Transverse colon (tissue), 4 donors: ENCODE data around the gene PSMD5.

Source experiments
- EP300 ChIP-seq: sonication (generic); formaldehyde crosslinking; IDR thresholded peaks from one replicate; pipeline ENCODE4 v1.6.1; 2017; ENCODE audit warnings: antibody characterized with exemption, low read depth
- POLR2A ChIP-seq: fragments of 450-650 bp; IDR thresholded peaks from one replicate; pipeline ENCODE4 v1.6.1; 2016; ENCODE audit warnings: antibody characterized with exemption, mild to moderate bottlenecking, moderate library complexity
- POLR2AphosphoS5 ChIP-seq, 3 donors: sonication (generic); formaldehyde crosslinking; IDR thresholded peaks; one replicate each; pipeline ENCODE4 v1.6.1; 2016; ENCODE audit warnings: antibody characterized with exemption in 3 of 3
- TF ChIP-seq, protein P1 (sequence below), 5 experiments: fragments of 200-600 bp in 3 of 5; fragments of 450-650 bp in 2 of 5; sonication (generic) in 3 of 5; IDR thresholded peaks; 1 replicate in 2 of 5; 2 replicates in 3 of 5; pipeline ENCODE4 v1.5.1; 2016 to 2017; ENCODE audit warnings: antibody characterized with exemption in 5 of 5, inconsistent platforms in 3 of 5, mild to moderate bottlenecking in 2 of 5, moderate library complexity in 1 of 5

DNA sequence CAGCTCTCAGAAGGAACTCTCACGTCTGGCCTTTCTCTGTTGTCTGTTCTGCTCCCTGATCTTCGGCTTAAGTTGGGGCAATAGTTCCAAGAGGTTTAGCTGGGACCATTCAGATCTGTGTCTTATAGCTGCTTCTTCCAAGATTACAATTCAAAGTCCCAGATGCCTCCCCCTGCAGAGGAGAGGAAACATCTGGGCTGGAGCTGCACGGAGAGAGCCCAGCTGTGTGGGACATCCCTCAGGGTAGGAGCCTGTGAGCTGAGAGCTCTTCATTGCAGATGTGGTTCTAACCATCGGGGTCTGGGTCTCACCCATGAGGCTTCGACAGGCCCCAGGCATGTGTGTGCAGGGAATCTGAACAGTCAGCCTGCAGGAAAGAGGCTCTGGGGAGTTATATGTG, 43.2 kb upstream of the PSMD5 start:
- TF ChIP-seq, protein P1, sequence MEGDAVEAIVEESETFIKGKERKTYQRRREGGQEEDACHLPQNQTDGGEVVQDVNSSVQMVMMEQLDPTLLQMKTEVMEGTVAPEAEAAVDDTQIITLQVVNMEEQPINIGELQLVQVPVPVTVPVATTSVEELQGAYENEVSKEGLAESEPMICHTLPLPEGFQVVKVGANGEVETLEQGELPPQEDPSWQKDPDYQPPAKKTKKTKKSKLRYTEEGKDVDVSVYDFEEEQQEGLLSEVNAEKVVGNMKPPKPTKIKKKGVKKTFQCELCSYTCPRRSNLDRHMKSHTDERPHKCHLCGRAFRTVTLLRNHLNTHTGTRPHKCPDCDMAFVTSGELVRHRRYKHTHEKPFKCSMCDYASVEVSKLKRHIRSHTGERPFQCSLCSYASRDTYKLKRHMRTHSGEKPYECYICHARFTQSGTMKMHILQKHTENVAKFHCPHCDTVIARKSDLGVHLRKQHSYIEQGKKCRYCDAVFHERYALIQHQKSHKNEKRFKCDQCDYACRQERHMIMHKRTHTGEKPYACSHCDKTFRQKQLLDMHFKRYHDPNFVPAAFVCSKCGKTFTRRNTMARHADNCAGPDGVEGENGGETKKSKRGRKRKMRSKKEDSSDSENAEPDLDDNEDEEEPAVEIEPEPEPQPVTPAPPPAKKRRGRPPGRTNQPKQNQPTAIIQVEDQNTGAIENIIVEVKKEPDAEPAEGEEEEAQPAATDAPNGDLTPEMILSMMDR (IDR thresholded peaks at IDR 0.05): no peak
- TF ChIP-seq POLR2A: no peak
- no peak for TF ChIP-seq POLR2AphosphoS5 (IDR thresholded peaks at IDR 0.05)
- no peak for TF ChIP-seq EP300
